Measurements from ENCODE around the gene SGTA.

The SGTA gene

DNA sequence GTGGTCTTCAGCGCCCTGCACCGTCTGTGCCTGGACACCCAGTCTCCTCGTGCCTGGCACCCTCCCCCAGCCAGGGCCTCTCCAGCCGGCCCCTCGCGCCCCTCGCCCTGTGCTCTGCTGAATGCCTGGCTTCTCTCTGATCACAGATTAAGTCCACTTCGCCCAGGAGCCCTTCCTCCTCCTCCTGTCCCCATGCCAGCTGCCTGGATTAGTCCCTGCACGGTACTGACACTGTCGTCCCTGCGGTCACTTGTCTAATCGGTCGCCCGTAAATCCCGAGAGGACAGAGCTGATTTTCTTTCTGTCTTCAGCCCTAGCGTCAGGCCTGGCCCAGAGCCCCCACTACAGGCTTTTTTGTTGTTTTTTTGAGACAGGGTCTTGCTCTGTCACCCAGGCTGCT lies 8.8 kb upstream of the SGTA start:
- H3K4me3 ChIP-seq (ENCODE audit: low read length): no peak overlapping the region
- TF ChIP-seq, protein P1, sequence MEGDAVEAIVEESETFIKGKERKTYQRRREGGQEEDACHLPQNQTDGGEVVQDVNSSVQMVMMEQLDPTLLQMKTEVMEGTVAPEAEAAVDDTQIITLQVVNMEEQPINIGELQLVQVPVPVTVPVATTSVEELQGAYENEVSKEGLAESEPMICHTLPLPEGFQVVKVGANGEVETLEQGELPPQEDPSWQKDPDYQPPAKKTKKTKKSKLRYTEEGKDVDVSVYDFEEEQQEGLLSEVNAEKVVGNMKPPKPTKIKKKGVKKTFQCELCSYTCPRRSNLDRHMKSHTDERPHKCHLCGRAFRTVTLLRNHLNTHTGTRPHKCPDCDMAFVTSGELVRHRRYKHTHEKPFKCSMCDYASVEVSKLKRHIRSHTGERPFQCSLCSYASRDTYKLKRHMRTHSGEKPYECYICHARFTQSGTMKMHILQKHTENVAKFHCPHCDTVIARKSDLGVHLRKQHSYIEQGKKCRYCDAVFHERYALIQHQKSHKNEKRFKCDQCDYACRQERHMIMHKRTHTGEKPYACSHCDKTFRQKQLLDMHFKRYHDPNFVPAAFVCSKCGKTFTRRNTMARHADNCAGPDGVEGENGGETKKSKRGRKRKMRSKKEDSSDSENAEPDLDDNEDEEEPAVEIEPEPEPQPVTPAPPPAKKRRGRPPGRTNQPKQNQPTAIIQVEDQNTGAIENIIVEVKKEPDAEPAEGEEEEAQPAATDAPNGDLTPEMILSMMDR (conservative IDR thresholded peaks at IDR 0.05; ENCODE audit: low read length): no peak
- no peak for DNase-seq (ENCODE audit: low read depth)

DNA sequence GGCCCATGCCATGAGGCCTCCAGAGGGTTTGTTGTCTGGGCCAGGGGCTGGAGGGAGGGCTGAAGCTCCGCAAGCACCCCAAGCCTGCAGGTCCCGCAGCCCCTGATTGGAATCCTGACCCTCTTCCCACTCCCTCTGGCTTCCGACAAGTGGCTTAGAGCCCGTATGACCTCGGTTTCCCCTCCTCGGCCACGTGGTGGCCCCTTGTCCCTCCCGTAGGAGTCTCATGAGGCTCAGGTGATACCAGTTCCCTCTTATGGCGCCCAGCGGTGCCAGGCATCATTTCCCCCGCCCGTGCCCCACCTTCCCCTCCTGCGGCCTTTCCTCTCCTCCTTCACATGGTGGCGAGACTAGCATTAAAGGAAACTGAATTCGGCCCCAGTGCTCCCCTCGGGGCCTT lies 8.4 kb upstream of the SGTA start:
- no peak overlapping the region for H3K4me3 ChIP-seq (ENCODE audit: low read length)
- DNase-seq (ENCODE audit: low read depth): no peak
- TF ChIP-seq, protein P1 (conservative IDR thresholded peaks at IDR 0.05; ENCODE audit: low read length): no peak

DNA sequence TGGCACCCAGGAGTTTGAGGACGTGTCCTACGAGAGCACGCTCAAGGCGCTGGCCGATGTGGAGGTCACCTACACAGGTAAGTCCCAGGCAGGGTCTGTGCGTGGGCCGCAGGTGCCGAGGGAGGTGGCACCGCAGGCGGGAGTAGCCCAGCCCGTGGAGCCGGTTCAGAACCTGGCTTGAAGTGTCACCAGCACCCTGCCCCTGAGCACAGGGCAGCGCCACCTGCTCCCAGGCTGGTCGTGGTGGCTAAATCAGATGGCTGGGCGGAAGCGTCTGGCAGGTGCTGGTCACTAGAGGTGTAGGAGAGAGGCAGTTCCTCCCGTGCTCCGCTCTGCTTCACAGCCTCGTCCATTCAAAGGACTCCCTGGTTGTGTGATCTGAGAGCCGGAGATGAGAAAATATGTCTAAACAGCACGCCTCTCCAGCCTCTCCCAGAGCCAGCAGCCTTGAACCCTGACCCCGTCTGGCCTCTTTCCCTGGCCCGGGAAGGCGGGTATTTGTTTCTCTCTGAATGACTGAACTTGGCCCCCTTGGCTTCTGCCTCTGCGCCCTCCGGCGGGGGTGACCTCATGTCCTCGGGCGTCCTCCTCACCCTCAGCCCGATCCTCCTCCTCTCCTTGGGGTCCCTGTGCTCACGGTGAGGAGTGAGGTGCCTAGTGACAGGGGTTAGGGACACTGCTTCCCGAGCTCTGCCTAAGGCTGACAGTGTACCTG lies 7.6 kb upstream of the SGTA start:
- DNase-seq (ENCODE audit: low read depth): no peak
- H3K4me3 ChIP-seq (ENCODE audit: low read length): no peak overlapping the region
- TF ChIP-seq, protein P1 (conservative IDR thresholded peaks at IDR 0.05; ENCODE audit: low read length): no peak

DNA sequence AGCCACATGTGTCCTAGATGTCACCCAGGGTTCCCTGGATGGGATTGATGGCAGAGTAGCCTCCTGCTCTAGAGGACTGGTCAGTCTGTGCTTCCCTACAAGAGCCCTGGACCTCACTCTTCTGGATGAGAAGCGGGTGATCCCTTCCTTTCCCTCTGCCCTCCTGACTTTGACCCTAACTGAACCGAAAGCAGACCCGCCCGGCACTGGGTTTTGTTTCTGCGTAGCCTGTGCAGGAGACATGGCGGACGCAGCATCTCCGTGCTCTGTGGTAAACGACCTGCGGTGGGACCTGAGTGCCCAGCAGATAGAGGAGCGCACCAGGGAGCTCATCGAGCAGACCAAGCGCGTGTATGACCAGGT lies 7.1 kb upstream of the SGTA start:
- no peak overlapping the region for H3K4me3 ChIP-seq (ENCODE audit: low read length)
- TF ChIP-seq, protein P1 (conservative IDR thresholded peaks at IDR 0.05; ENCODE audit: low read length): no peak

DNA sequence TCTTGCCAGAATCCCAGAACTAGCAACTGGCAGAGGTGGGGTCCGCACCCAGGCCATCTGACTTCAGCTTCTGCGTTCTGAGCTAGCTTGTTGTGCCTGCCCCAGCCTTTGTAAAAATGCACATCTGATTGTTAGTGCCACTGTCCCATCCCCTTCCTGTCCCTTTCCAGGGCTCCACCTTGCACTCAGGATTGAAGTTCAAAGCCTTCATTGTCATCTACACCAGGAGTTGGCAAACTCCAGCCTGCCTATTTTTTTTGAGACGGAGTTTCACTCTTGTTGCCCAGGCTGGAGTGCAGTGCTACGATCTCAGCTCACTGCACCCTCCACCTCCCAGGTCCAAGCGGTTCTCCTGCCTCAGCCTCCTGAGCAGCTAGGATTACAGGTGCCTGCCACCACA lies 5.2 kb upstream of the SGTA start:
- no peak overlapping the region for H3K4me3 ChIP-seq (ENCODE audit: low read length)
- no peak for DNase-seq (ENCODE audit: low read depth)
- TF ChIP-seq, protein P1 (conservative IDR thresholded peaks at IDR 0.05; ENCODE audit: low read length): no peak

More for the DNA sequence above, 7.1 kb upstream of the SGTA start:
- no peak for DNase-seq (ENCODE audit: low read depth)

DNA sequence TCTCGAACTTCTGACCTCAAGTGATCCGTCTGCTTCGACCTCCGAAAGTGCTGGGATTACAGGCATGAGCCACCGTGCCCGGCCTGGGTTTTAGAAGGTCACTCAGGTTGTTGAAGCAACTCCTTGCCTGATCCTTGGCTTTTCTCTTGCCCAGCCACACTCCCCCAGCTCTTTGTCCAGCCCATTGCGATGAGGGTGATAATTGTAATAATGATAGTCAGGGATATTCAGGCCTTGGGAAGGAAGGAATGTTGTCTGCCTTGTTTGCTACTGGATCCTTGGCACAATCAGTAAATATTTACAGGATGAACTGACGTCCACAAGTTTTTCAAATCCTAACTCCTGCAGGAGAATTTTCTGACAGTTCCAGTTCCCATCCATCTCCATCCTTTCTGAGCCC lies 4.0 kb upstream of the SGTA start:
- H3K4me3 ChIP-seq (ENCODE audit: low read length): no peak overlapping the region
- no peak for DNase-seq (ENCODE audit: low read depth)
- TF ChIP-seq, protein P1 (conservative IDR thresholded peaks at IDR 0.05; ENCODE audit: low read length): no peak

DNA sequence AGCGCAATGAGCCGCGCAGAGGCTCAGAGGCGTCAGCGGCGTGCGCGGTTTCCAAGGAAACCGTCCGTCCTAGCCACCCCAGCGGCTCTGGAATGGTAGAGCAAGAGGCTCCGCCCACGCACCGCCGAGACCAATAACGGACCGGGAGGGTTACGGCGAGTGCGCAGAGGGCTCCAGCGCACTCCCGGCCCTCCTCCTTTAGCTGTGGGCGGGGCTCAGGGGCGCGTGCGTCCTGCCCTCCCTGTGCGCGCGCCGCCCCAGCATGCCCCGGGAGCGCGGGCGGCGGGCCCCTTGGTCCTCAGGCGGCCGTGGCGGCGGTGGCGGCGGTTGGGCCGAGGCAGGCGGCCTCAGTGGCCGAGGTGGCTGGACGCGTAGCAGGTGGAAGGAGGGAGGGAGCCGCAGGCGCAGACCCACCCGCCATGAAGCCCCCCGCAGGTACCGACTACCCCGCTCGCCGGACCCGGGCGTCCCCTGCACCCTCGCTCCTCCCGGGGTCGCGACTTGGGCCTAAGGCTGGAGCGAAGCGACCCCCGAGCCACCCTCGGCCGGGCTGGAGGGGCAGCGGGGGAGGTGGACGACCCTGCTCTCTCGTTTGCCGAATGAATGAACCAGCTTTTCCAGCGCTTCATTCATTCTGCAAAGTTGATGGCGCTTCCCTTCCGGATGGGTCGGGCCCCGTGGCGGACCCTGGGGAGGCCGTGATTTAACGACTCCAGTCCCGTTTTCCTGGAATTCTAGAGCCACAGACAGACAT lies 2.3 kb upstream of the SGTA start, which contains the start of gene THOP1:
Gene THOP1, plus strand, starts transcription at position 260 of the 754 bp plus-strand sequence. Its CDS starts 160 bp downstream, at position 420.
- DNase-seq (ENCODE audit: low read depth): peak; percentile 98
- H3K4me3 ChIP-seq (ENCODE audit: low read length): peak within 1 kb of the TSS; percentile 81
- TF ChIP-seq, protein P1 (conservative IDR thresholded peaks at IDR 0.05; ENCODE audit: low read length): no peak
